ENCODE measurements around the gene AGXT2.

The AGXT2 gene, protein sequence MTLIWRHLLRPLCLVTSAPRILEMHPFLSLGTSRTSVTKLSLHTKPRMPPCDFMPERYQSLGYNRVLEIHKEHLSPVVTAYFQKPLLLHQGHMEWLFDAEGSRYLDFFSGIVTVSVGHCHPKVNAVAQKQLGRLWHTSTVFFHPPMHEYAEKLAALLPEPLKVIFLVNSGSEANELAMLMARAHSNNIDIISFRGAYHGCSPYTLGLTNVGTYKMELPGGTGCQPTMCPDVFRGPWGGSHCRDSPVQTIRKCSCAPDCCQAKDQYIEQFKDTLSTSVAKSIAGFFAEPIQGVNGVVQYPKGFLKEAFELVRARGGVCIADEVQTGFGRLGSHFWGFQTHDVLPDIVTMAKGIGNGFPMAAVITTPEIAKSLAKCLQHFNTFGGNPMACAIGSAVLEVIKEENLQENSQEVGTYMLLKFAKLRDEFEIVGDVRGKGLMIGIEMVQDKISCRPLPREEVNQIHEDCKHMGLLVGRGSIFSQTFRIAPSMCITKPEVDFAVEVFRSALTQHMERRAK

DNA sequence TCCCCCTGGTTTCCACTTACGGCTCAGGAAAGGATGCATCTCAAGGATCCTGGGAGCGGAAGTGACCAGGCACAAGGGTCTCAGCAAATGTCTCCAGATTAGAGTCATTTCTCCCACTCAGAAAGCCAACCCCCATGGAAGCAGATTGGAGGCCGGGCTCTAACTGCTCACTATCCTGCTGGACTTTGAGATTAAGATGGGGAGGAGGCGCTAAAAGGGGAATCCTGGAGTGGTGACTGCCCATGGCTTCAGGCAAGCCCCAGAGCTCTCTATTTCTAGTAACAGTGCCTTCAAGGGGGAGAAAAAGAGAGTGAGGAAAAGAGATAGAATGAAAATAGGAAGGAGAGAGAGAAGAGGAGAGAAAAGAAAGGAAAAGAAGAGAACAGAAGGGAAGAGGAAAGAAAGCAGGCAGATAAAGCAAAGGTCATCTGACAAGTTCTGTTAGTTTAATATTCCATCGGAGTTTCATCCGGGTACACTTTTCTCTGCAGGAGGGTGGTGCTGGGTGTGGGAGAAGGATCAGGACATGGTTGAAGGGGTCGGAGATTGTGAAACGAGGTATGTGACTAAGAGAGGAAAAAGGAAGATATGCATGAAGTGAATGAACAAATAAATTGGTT is at the start of gene AGXT2:
Gene AGXT2, minus strand, starts transcription at position 165 of the 620 bp plus-strand sequence. Its CDS starts 57 bp downstream, at position 108.
- DNase-seq (ENCODE audit: low read depth, low spot score), result no peak
- H3K27ac ChIP-seq, result no peak within 1 kb of the TSS

DNA sequence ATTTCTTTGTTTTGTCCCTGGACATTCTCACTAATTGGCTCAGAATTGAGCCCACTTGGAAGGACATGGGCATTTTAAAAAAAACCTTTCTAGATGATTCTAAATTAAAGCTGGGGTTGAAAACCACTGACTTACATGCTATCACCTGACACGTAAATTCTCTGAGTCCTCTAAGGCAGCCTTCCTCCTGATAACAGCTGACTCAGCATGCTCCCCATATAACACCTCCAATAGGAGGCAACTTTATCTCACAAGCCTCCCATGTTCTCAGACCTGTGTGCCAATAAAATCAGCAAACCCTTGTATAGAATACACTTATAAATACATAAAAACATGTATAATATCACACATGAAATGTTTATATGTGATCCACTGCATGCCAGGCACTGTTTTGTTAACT is 49.2 kb upstream of the AGXT2 start:
- no peak for DNase-seq (ENCODE audit: low read depth, low spot score)
- no peak overlapping the region for H3K27ac ChIP-seq

DNA sequence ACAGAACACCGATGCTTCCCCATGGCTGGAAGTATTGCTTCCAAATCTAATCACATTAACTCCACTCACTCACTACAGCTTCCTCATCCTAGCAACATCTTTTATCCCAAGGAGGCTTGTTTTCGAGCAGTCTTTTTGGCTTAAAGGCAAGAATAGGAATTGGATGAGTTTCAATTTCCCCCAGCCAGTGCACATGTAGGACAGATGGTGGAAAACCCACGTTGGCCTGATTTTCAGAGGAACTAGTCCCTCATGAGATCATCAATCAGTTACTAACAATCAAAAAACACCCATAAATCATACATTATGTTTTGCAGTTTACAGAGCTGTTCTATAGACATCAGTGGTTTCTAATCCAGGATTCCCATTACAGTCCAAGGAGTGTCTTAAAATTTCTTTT is 48.5 kb upstream of the AGXT2 start:
- DNase-seq (ENCODE audit: low read depth, low spot score), result no peak
- no peak overlapping the region for H3K27ac ChIP-seq

- DNase-seq (ENCODE audit: low read depth, low spot score), result no peak
- no peak overlapping the region for H3K27ac ChIP-seq
Observed at GRCh38 chr5:35095366-35095765, 47.6 kb upstream of the AGXT2 start.

GRCh38 chr5:35094948-35095347 is 47.2 kb upstream of the AGXT2 start:
- no peak overlapping the region for H3K27ac ChIP-seq
- DNase-seq (ENCODE audit: low read depth, low spot score), result no peak

GRCh38 chr5:35092703-35093102 is 45.0 kb upstream of the AGXT2 start:
- no peak for DNase-seq (ENCODE audit: low read depth, low spot score)
- no peak overlapping the region for H3K27ac ChIP-seq

DNA sequence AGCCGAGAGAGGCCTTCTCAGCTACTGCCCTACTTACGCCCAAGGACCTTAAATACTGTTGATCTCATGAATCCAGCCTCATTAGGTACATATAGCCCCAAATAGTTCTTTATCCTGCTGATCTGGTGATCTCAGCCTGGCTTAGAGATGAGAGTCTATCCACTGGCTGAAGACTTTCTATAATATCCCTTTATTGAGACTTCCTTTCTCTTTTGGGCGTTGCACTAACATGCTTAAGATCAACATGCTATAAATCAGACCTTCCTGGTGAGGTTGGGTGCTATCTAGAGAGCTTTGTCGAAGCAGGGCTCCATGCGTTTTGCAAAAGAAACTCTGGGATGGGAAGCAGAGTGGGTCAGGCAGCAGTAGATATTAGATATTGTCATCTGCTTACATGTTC is 44.0 kb upstream of the AGXT2 start:
- H3K27ac ChIP-seq, result no peak overlapping the region
- no peak for DNase-seq (ENCODE audit: low read depth, low spot score)

DNA sequence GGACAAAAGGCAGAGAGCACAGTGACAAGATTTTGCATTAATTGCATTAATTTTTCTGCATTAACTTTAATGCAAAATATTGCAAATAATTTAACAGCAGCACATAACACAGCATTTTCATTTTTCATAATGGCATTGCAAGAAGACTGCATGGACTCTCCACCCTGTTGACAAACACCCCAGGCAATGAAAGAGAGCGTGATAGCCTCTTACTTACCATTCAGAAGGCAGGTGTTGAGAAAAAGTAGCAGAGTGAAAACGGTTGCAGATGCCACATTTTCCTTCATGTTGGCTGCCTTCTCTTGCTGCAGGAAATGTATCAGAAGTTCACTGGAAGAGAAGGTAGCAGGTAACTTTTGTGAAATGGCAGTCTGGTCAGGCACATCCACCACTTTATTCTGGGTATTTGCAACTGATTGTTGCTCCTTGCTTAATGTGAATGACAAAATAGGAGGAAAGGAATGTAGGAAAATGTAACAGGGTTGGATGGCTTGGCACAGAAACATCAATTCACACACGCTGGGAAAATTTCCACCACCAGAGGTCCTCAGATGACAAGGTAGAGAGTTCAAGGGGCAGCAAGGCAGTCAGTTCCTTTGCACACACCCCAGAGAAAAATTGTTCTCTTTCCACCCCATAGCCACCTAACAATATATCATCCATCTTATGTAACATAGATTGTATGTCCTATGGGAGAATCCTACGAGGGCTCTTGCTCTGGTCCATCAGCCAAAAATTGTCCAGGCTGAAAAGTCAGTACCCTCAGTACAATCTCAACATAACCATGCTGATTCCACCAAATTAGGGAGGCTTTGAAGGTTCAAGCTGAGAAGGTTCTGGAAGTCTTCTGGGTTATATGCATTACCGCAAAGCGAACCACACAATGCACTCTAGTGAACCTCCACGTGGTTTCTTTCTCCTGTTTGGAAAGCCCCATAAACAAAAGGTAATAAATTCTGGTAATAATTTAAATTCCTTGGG is 41.9 kb upstream of the AGXT2 start:
- DNase-seq (ENCODE audit: low read depth, low spot score), result no peak
- H3K27ac ChIP-seq, result no peak overlapping the region

DNA sequence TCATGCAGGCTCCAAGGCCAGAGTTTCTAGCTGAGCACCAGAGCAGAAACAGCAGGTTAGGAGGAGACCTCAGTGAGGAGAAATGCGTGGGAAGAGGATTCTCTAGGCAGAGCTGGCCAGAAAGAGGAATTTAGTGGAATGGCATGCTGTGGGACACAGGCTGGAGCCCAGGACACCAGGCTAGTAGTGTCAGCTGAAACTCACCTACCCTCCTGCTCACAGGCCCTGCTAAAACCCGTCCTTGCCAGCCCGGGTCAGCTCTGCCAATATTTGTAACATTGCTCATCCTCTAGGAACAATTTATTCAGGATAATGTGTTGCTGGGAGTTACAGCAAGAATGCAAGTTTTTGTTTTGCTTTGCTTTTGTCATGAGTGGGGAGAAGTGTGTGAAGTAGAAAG is 40.2 kb upstream of the AGXT2 start:
- no peak overlapping the region for H3K27ac ChIP-seq
- DNase-seq (ENCODE audit: low read depth, low spot score), result no peak

- no peak for DNase-seq (ENCODE audit: low read depth, low spot score)
- H3K27ac ChIP-seq, result no peak overlapping the region
Observed at GRCh38 chr5:35083150-35083549, 35.4 kb upstream of the AGXT2 start.

- H3K27ac ChIP-seq, result no peak overlapping the region
- DNase-seq (ENCODE audit: low read depth, low spot score), result no peak
Observed at GRCh38 chr5:35082530-35082929, 34.8 kb upstream of the AGXT2 start.

DNA sequence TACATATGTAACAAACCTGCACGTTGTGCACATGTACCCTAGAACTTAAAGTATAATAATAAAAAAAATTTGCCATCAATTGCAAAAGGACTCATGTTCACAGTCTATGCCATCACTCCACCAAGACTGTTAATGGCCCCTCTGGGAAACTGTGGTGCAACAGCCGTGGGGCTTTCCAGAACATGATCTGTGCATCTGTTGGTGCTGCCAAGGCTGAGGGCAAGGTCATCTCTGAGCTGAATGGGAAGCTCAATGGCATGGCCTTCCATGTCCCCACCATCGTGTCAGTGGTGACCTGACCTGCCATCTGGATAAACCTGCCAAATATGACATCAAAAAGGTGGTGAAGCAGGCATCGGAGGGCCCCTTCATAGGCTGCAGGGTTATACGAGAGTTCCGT is 33.4 kb upstream of the AGXT2 start:
- H3K27ac ChIP-seq, result no peak overlapping the region
- no peak for DNase-seq (ENCODE audit: low read depth, low spot score)

DNA sequence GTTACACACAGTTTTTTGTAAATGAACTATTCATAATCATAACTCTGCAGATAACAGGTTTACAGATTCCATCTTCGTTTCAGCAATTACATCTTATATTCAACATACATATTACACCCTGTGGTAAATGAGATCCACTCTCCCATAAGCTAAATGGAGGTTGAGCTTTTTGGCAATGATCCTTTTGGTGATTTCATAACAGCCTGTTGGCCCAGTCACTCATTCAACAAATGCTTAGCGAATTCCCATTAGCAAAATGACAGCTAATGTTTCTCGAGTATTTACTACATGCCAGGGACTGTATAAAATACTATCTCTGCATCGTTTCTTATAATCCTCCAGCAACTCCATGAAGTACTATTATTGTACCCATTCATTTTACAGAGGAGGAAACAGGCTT is 25.4 kb upstream of the AGXT2 start:
- no peak overlapping the region for H3K27ac ChIP-seq
- DNase-seq (ENCODE audit: low read depth, low spot score), result no peak

GRCh38 chr5:35069188-35069587 is 21.4 kb upstream of the AGXT2 start:
- no peak for DNase-seq (ENCODE audit: low read depth, low spot score)
- no peak overlapping the region for H3K27ac ChIP-seq

- H3K27ac ChIP-seq, result no peak overlapping the region
- no peak for DNase-seq (ENCODE audit: low read depth, low spot score)
Observed at GRCh38 chr5:35067985-35068384, 20.2 kb upstream of the AGXT2 start.

DNA sequence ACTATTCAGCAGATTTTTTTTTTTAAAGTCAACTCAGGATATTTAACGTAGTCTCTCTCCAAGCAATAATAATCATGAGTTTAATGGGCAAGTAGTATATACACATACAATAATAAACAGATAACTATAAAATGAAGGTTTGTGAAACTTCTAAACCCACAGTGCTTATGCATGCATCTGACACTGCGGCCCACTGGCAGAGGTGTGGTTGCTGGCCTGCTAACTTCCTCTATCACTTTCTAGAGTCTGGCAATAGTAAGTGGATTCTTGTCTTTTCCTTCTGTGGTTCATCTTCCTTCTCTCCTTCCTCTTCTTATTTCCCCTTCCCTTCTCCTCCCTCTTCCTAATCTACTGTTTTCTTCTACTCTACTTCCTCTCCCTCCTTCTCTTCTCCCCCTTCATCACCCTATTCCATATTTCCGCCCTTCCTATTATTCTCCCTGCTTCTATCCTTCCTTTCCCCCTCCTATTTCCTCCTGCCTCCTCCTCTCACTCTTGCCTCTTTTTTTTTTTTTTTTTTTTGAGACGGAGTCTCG is 18.6 kb upstream of the AGXT2 start:
- H3K27ac ChIP-seq, result no peak overlapping the region
- no peak for DNase-seq (ENCODE audit: low read depth, low spot score)

GRCh38 chr5:35063414-35063813 is 15.7 kb upstream of the AGXT2 start:
- no peak overlapping the region for H3K27ac ChIP-seq
- no peak for DNase-seq (ENCODE audit: low read depth, low spot score)

DNA sequence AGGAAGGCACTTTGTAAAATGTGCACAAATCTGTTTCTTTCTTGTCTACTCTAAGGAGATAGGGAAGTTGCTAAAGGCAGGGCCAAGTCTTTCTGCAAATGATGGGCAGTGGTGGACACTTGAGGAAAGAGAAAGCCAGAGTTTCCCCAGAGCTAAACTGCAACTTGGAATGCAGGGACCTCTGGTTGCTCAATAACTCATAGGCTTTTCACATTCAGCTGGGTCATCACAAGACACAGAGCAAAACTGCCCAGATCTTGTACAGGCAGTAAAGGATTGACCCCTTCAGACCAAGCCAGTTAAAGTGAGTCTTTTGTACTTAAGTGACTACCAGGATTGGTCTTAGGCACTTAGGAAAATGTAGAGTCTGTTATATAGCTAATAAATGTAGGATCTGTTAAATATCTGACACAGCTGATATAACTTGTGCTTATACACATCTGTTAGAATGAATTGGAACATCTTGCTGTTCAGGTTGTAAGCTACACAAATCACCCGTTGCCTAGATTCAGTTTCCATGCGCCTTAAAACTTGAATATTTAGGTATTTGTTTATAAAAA is 13.5 kb upstream of the AGXT2 start:
- no peak overlapping the region for H3K27ac ChIP-seq
- DNase-seq (ENCODE audit: low read depth, low spot score), result no peak

- no peak for DNase-seq (ENCODE audit: low read depth, low spot score)
- H3K27ac ChIP-seq, result no peak overlapping the region
Observed at GRCh38 chr5:35060236-35060635, 12.5 kb upstream of the AGXT2 start.

GRCh38 chr5:35059251-35059650 is 11.5 kb upstream of the AGXT2 start:
- H3K27ac ChIP-seq, result no peak overlapping the region
- no peak for DNase-seq (ENCODE audit: low read depth, low spot score)
